ENCODE results near the gene NME7. TPM values are rescaled to one million over a fixed set of nuclear protein-coding genes. Genes with fewer than 3 reads are reported as not detected.

The NME7 gene
- total RNA-seq, 1 donor from 2014 or later: 18.6 TPM

DNA sequence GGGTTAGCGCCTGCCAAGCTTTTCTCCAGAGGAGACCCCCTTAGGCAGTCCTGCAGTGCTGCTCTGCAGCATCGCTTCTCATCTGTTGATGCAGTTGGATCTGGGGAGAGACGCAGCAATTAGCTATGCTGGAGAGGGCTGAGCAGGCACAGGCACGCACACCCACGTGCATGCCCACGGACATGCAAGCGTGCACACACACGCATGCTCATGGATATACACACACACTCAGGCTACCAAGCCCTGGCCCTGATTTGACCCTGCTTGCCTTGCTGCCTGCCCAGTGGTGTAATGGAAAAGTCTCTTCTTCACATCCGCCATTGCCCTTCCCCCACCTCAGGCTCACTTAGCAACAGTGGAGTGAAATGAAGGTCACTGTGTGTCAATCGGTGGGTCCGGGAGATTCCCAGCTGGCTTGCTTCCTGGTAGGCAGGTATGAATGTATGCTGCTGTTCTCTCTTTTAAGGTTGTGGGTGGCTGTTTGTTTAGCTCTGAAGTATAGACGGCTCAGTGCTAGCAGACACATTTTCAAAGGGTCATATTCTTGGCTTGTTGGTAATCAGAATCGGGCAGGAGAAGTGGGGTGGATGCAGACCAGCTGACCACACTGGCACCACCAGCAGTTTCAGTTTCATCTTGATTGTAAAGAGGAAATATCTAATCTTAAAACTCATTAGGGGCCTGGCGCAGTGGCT lies 251.6 kb downstream of the NME7 start:
- no peaks in the 10 kb centered on the region for H3K27me3 Mint-ChIP-seq (ENCODE audit: unreplicated experiment)
- peaks cover 4% of the 10 kb centered on the region for H3K36me3 Mint-ChIP-seq (ENCODE audit: unreplicated experiment)
- H3K27ac Mint-ChIP-seq (ENCODE audit: unreplicated experiment): no peak overlapping the region
- peak; percentile 34 for DNase-seq
- H3K4me3 Mint-ChIP-seq (ENCODE audit: unreplicated experiment): no peak overlapping the region
- TF ChIP-seq, protein P1, sequence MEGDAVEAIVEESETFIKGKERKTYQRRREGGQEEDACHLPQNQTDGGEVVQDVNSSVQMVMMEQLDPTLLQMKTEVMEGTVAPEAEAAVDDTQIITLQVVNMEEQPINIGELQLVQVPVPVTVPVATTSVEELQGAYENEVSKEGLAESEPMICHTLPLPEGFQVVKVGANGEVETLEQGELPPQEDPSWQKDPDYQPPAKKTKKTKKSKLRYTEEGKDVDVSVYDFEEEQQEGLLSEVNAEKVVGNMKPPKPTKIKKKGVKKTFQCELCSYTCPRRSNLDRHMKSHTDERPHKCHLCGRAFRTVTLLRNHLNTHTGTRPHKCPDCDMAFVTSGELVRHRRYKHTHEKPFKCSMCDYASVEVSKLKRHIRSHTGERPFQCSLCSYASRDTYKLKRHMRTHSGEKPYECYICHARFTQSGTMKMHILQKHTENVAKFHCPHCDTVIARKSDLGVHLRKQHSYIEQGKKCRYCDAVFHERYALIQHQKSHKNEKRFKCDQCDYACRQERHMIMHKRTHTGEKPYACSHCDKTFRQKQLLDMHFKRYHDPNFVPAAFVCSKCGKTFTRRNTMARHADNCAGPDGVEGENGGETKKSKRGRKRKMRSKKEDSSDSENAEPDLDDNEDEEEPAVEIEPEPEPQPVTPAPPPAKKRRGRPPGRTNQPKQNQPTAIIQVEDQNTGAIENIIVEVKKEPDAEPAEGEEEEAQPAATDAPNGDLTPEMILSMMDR (IDR thresholded peaks at IDR 0.05; ENCODE audit: partially characterized antibody, unreplicated experiment): no peak
- H3K9me3 Mint-ChIP-seq (ENCODE audit: unreplicated experiment): peaks cover 2% of the 10 kb centered on the region
- H3K4me1 Mint-ChIP-seq (ENCODE audit: low read depth, unreplicated experiment): peaks cover 15% of the 10 kb centered on the region

DNA sequence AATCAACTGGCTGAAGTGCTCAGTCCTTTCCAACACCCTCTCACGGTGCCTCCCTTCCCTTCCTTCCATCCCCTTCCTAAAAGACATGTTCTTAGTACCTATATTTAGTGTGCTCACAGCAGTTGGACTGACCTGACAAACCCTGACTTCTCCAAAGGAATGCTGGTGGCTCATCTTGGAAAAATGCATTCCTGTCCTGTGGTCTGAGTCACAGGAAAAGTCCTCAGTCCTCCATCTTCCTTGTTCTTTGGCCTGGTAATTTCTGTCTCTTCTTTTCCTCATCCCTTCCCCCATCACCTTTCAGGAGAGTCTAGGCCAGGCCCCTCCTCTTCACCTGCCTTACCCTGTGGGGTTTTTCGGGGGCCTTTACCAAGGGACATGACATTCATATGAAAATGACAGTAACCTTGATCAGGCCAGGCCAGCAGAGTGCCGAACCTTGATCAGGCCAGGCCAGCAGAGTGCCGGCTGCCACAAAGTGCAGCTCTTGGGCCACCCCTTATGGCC lies 253.9 kb downstream of the NME7 start:
- DNase-seq: no peak
- Mint-ChIP-seq H3K4me1 (ENCODE audit: low read depth, unreplicated experiment) (peaks cover 24% of the 10 kb centered on the region), H3K4me3 (ENCODE audit: unreplicated experiment) (no peak overlapping the region), H3K27ac (ENCODE audit: unreplicated experiment) (no peak overlapping the region), H3K36me3 (ENCODE audit: unreplicated experiment) (peaks cover 4% of the 10 kb centered on the region), H3K27me3 (ENCODE audit: unreplicated experiment) (peaks cover 3% of the 10 kb centered on the region), H3K9me3 (ENCODE audit: unreplicated experiment) (peaks cover 2% of the 10 kb centered on the region)
- TF ChIP-seq, protein P1 (IDR thresholded peaks at IDR 0.05; ENCODE audit: partially characterized antibody, unreplicated experiment): no peak

DNA sequence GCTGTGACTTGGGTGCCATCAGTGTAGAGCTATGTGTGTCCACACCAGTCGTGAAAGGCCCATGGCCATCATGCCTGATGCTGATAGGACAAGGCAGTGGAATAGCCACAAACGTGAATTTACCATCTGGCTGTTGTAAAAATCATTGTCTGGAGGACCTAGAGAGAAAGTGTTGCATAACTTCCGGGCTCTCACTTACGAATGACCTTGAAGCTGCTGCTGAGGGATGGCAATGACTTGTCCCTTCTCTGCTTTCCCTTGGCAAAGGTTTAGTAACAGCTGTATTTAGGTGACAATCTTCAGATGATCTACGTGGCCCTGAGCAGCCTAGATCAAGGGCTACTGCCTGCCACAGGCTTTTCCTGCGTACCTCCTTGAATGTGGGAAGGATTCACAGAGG lies 255.4 kb downstream of the NME7 start:
- Mint-ChIP-seq H3K4me1 (ENCODE audit: low read depth, unreplicated experiment) (peaks cover 28% of the 10 kb centered on the region), H3K27me3 (ENCODE audit: unreplicated experiment) (peaks cover 10% of the 10 kb centered on the region), H3K9me3 (ENCODE audit: unreplicated experiment) (peaks cover 9% of the 10 kb centered on the region), H3K4me3 (ENCODE audit: unreplicated experiment) (no peak overlapping the region), H3K27ac (ENCODE audit: unreplicated experiment) (no peak overlapping the region), H3K36me3 (ENCODE audit: unreplicated experiment) (peaks cover 6% of the 10 kb centered on the region)
- no peak for DNase-seq
- TF ChIP-seq, protein P1 (IDR thresholded peaks at IDR 0.05; ENCODE audit: partially characterized antibody, unreplicated experiment): no peak

DNA sequence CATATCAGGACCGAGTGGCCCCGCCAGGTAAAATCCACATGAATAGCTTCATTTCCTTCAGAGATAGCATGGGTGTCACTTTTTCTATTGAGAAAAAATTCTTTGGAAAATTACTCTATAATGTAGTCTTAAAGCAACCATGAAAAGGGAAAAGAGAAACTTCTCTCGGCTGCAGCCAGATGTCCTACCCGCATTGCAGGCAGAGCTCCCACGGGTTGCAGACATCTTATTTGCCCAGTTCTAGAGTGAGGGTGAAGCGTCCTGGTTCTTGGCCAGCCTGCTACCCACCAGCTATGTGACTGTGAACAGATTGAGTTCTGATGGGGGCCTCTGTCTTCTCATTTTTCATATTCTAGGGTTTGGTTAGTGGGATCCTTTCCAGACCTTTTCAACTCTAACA lies 256.1 kb downstream of the NME7 start:
- DNase-seq: no peak
- Mint-ChIP-seq H3K36me3 (ENCODE audit: unreplicated experiment) (peaks cover 9% of the 10 kb centered on the region), H3K27ac (ENCODE audit: unreplicated experiment) (no peak overlapping the region), H3K4me3 (ENCODE audit: unreplicated experiment) (no peak overlapping the region), H3K4me1 (ENCODE audit: low read depth, unreplicated experiment) (peaks cover 30% of the 10 kb centered on the region), H3K27me3 (ENCODE audit: unreplicated experiment) (peaks cover 14% of the 10 kb centered on the region), H3K9me3 (ENCODE audit: unreplicated experiment) (peaks cover 11% of the 10 kb centered on the region)
- TF ChIP-seq, protein P1 (IDR thresholded peaks at IDR 0.05; ENCODE audit: partially characterized antibody, unreplicated experiment): no peak

DNA sequence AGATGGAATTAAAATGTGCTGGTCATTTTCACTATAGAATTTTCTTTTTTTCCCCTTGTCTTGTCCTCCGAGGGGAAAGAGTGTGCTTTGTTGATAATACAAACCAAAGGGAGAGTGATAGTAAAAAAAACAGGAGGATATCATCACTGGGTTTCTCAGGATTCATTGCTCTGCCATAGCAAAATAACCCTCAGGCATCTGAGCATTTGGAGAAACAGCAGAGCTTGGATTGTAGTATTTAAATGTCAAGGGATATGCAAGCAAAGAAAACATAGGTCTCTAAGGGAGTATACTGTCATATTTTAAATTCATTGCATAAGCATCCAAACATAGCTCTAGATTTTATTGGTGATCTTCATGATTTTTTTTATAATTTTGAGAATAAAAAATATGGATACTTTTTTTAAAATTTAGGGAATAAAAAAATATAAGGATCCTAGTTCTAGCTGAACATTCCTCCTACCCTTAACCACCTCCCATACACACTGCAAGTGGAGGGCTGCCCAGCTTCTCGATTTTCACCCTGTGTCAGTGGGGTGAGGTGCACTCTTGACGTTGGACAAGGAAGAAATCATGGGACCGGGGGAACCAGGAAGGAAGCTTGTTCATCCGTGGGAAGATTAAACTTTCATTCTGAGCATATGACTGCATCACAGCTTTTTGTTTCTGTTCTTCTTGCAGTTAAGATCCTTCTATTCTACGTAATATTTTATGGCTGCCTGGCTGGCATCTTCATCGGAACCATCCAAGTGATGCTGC lies 256.7 kb downstream of the NME7 start:
- H3K27ac Mint-ChIP-seq (ENCODE audit: unreplicated experiment): peak overlapping the region; percentile 48
- TF ChIP-seq, protein P1 (IDR thresholded peaks at IDR 0.05; ENCODE audit: partially characterized antibody, unreplicated experiment): no peak
- peaks cover 14% of the 10 kb centered on the region for H3K27me3 Mint-ChIP-seq (ENCODE audit: unreplicated experiment)
- peak overlapping the region; percentile 98 for H3K4me3 Mint-ChIP-seq (ENCODE audit: unreplicated experiment)
- peaks cover 11% of the 10 kb centered on the region for H3K9me3 Mint-ChIP-seq (ENCODE audit: unreplicated experiment)
- peaks cover 26% of the 10 kb centered on the region for H3K4me1 Mint-ChIP-seq (ENCODE audit: low read depth, unreplicated experiment)
- peaks cover 9% of the 10 kb centered on the region for H3K36me3 Mint-ChIP-seq (ENCODE audit: unreplicated experiment)
- DNase-seq: no peak

Measured in glutamatergic neuron (in vitro differentiated cells).